Thymus (tissue), 11 donors: Measurements from ENCODE around the gene POU2F3. TPM values are rescaled to one million over a fixed set of nuclear protein-coding genes. Genes with fewer than 3 reads are reported as not detected.
"Not testable (repeated sequence)": the region's sequence is repeated elsewhere in the genome, so short reads cannot be mapped to it uniquely, and the experiment has no call there.

Experiments used
- DNase-seq, 9 donors: peaks; one replicate each; pipeline ENCODE4 v3.0.0-alpha.2; 2013; ENCODE audit warnings: low spot score in 9 of 9, low read depth in 6 of 9, missing footprints in 1 of 9
- H3K27ac ChIP-seq, 2 donors: one replicate each; pipeline ENCODE4 v1.5.1; 2013; ENCODE audit warnings: control low read depth in 1 of 2, low read depth in 1 of 2, low read length in 1 of 2, mild to moderate bottlenecking in 1 of 2, moderate library complexity in 1 of 2
- H3K27me3 ChIP-seq, 2 donors: one replicate each; pipeline ENCODE4 v1.5.1; 2013; ENCODE audit warnings: low read length in 1 of 2; ENCODE audit not compliant: control insufficient read depth in 2 of 2, insufficient read depth in 1 of 2
- H3K36me3 ChIP-seq, 2 donors: one replicate each; pipeline ENCODE4 v1.5.1; 2013; ENCODE audit warnings: low read length in 1 of 2, mild to moderate bottlenecking in 1 of 2, moderate library complexity in 1 of 2; ENCODE audit not compliant: control insufficient read depth in 2 of 2, insufficient read depth in 2 of 2
- H3K4me1 ChIP-seq, 2 donors: one replicate each; pipeline ENCODE4 v1.5.1; 2013; ENCODE audit warnings: low read length in 2 of 2; ENCODE audit not compliant: control insufficient read depth in 2 of 2, insufficient read depth in 2 of 2
- H3K4me3 ChIP-seq, 2 donors: one replicate each; pipeline ENCODE4 v1.5.1; 2013; ENCODE audit warnings: low read length in 2 of 2, control low read depth in 1 of 2, mild to moderate bottlenecking in 1 of 2
- H3K9me3 ChIP-seq, 2 donors: one replicate each; pipeline ENCODE4 v1.5.1; 2013; ENCODE audit warnings: low read length in 1 of 2, mild to moderate bottlenecking in 1 of 2; ENCODE audit not compliant: control insufficient read depth in 2 of 2, insufficient read depth in 1 of 2
- WGBS: extraction: QIAGEN DNeasy Blood & Tissue Kit; methylation state at CpG from one replicate; pipeline ENCODE4 v1.1.7; 2013; 5-methylcytosine and 5-hydroxymethylcytosine counted together
- polyA plus RNA-seq: library from polyadenylated mRNA; stranded (reverse); fragments of 200-250 nt; gene quantifications from one replicate; pipeline ENCODE4 v1.2.3, GENCODE V29; 2013
- total RNA-seq: library from RNA; stranded (reverse); fragments of 120-200 nt; gene quantifications from one replicate; pipeline ENCODE4 v1.2.4, GENCODE V29; 2013
- donor health status: healthy.

Gene POU2F3
- total and polyA plus RNA-seq, 2 donors = 0.19 to 2.0 TPM

- H3K4me1 ChIP-seq = no peaks in the 10 kb centered on the region
- H3K4me3 ChIP-seq = no peak overlapping the region
- peaks cover 0 to 11% of the 10 kb centered on the region in 2 donors for H3K27me3 ChIP-seq
- DNase-seq = no peak
- WGBS = 81% methylated on average over 3 of the region's 3 CpGs
- H3K9me3 ChIP-seq = no peaks in the 10 kb centered on the region
- H3K27ac ChIP-seq = no peak overlapping the region
- H3K36me3 ChIP-seq = no peaks in the 10 kb centered on the region
Observed at GRCh38 chr11:120261931-120262330, 22.0 kb downstream of the POU2F3 start.

GRCh38 chr11:120267319-120267718 lies 27.4 kb downstream of the POU2F3 start:
- Histone ChIP-seq H3K27ac (no peak overlapping the region), H3K4me3 (no peak overlapping the region), H3K27me3 (peaks cover 0 to 4% of the 10 kb centered on the region in 2 donors), H3K4me1 (no peaks in the 10 kb centered on the region), H3K9me3 (no peaks in the 10 kb centered on the region), H3K36me3 (no peaks in the 10 kb centered on the region)
- WGBS = 45% methylated on average over 2 of the region's 2 CpGs
- no peak for DNase-seq

- DNase-seq = no peak
- H3K4me3 ChIP-seq = no peak overlapping the region
- H3K9me3 ChIP-seq = no peaks in the 10 kb centered on the region
- H3K27ac ChIP-seq = no peak overlapping the region
- no peaks in the 10 kb centered on the region for H3K4me1 ChIP-seq
- 92% methylated on average over 5 of the region's 5 CpGs for WGBS
- no peaks in the 10 kb centered on the region for H3K36me3 ChIP-seq
- H3K27me3 ChIP-seq = peaks cover 0 to 4% of the 10 kb centered on the region in 2 donors
Observed at GRCh38 chr11:120268686-120269085, 28.7 kb downstream of the POU2F3 start.

DNA sequence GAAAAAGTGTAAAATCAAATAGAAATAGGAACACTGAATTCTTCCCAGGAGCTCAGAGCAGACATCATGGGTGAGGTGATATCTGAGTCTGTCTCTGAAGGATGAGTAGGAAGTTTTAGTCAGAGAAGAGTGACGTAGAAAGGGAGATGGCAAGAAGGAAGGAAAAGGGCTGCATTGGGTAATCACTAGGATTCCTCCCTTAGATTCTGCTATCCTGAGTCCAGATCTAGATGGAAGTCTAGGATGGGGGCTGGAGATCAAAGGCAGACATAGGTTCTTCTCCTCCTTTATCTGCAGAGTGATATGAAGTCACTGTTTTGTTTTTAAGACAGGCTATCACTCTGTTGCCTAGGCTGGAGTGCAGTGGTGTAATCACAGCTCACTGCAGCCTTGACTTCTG lies 30.4 kb downstream of the POU2F3 start:
- no peaks in the 10 kb centered on the region for H3K4me1 ChIP-seq
- no peaks in the 10 kb centered on the region for H3K9me3 ChIP-seq
- peaks cover 0 to 2% of the 10 kb centered on the region in 2 donors for H3K27me3 ChIP-seq
- no peak overlapping the region for H3K27ac ChIP-seq
- no peaks in the 10 kb centered on the region for H3K36me3 ChIP-seq
- H3K4me3 ChIP-seq = no peak overlapping the region
- 95% methylated on average over 1 of the region's 1 CpG for WGBS
- DNase-seq = no peak

GRCh38 chr11:120271672-120272071 lies 31.7 kb downstream of the POU2F3 start:
- H3K27ac ChIP-seq = no peak overlapping the region
- no peaks in the 10 kb centered on the region for H3K36me3 ChIP-seq
- no peaks in the 10 kb centered on the region for H3K4me1 ChIP-seq
- no peaks in the 10 kb centered on the region for H3K9me3 ChIP-seq
- no peak overlapping the region for H3K4me3 ChIP-seq
- H3K27me3 ChIP-seq = peaks cover 0 to 5% of the 10 kb centered on the region in 2 donors
- no peak for DNase-seq
- WGBS = 95% methylated on average over 5 of the region's 5 CpGs

- H3K4me3 ChIP-seq = no peak overlapping the region
- no peak overlapping the region for H3K27ac ChIP-seq
- no peaks in the 10 kb centered on the region for H3K4me1 ChIP-seq
- no peaks in the 10 kb centered on the region for H3K36me3 ChIP-seq
- DNase-seq = no peak
- WGBS = 97% methylated on average over 2 of the region's 2 CpGs
- H3K27me3 ChIP-seq = peaks cover 0 to 5% of the 10 kb centered on the region in 2 donors
- no peaks in the 10 kb centered on the region for H3K9me3 ChIP-seq
Observed at GRCh38 chr11:120272303-120272702, 32.4 kb downstream of the POU2F3 start.

DNA sequence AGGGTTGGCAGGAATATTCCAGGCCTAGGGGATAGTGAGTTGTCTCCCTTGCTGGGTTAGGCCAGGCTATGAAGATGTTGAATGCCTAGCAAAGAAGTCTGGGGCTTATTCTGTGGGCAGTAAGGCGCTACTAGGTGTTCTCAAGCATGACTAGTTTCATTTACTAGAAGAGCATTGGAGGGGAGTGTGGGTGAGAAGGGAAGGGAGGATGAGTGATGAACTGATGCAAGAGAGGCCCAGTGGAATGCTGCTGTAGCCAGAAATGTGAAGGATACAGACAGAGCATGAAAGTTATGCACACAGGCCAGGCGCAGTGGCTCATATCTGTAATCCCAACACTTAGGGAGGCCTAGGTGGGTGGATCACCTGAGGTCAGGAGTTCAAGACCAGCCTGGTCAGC lies 33.5 kb downstream of the POU2F3 start:
- Histone ChIP-seq H3K4me3 (no peak overlapping the region), H3K9me3 (no peaks in the 10 kb centered on the region), H3K4me1 (no peaks in the 10 kb centered on the region), H3K27ac (no peak overlapping the region), H3K36me3 (no peaks in the 10 kb centered on the region), H3K27me3 (peaks cover 0 to 5% of the 10 kb centered on the region in 2 donors)
- WGBS = 92% methylated on average over 2 of the region's 2 CpGs
- DNase-seq = no peak

DNA sequence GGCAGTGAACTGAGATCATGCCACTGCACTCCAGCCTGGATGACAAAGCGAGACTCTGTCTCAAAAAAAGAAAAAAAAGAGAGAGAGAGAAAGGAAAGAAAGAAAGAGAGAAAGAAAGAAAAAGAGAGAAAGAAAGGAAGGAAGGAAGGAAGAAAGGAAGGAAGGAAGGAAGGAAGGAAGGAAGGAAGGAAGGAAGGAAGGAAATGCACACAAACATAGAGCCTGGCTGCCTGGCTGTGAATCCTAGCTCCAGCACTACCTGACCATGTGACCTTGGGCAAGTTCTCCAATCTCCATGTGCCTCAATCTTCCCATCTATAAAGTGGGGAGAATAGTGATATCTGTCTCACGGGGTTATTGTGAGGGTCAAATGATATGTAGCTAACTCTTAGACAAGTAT lies 34.0 kb downstream of the POU2F3 start:
- H3K36me3 ChIP-seq, H3K4me1 ChIP-seq, H3K9me3 ChIP-seq, H3K27me3 ChIP-seq, DNase-seq, H3K27ac ChIP-seq, H3K4me3 ChIP-seq: not testable (repeated sequence)
- 99% methylated on average over 2 of the region's 2 CpGs for WGBS

DNA sequence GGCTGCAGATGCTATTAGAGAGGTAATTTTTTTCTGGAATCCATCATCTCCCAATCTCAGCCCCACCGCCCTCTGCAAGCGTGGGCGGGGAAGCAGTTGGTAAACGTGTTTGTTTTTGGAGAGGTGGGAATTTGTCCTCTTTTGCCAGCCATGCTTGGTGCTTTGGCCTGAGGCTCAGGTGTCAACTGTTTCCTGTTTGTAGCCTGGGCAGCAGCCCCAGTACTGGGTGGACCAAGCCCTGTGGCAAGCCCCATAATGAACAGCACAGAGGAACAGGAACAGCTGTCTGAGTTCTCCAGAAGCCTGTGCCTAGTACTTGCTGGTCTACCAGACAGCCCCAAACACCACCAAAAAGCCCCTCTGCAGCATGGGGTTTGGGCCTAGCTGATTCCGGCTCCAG lies 39.6 kb downstream of the POU2F3 start:
- Histone ChIP-seq H3K4me1 (no peaks in the 10 kb centered on the region), H3K9me3 (no peaks in the 10 kb centered on the region), H3K4me3 (no peak overlapping the region), H3K36me3 (no peaks in the 10 kb centered on the region), H3K27me3 (peaks cover 0 to 6% of the 10 kb centered on the region in 2 donors), H3K27ac (no peak overlapping the region)
- DNase-seq = no peak
- WGBS = 94% methylated on average over 5 of the region's 5 CpGs

DNA sequence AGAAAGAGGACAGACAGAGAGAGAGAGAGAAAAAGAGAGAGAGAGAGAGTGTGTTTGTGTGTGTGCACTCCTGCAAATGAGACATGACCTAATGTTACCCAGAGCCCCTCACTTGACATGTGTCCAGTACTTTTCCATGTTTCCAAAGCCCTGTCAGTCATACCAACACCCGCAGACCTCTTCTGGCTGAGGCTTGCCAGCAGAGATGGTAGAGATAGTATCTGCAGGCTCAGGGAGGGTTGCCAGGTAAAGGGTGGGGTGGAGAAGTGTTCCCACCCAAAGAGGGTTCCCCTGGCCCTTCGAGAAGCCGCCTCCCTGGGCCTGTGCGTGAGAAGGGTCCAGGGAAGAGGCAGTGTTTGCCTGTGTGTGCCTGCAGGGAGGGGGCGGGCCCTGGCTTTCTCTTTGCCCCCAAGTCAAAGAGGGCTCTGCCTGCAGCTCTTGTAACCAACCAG lies 40.7 kb downstream of the POU2F3 start:
- no peak overlapping the region for H3K4me3 ChIP-seq
- peaks cover 0 to 6% of the 10 kb centered on the region in 2 donors for H3K27me3 ChIP-seq
- H3K36me3 ChIP-seq = no peaks in the 10 kb centered on the region
- no peak for DNase-seq
- no peak overlapping the region for H3K27ac ChIP-seq
- H3K9me3 ChIP-seq = no peaks in the 10 kb centered on the region
- no peaks in the 10 kb centered on the region for H3K4me1 ChIP-seq
- WGBS = 81% methylated on average over 5 of the region's 5 CpGs
